HG03159 (cell line): ENCODE data around the gene GUCY2C.
"Not testable (repeated sequence)": the region's sequence is repeated elsewhere in the genome, so short reads cannot be mapped to it uniquely, and the experiment has no call there.

ENCODE experiments used
- ATAC-seq: cut with Tn5 transposase; IDR thresholded peaks from one replicate; pipeline ENCODE4 v1.9.1; 2021; ENCODE audit warnings: mild to moderate bottlenecking, moderate library complexity; ENCODE audit not compliant: unreplicated experiment

The GUCY2C gene

GRCh38 chr12:14689144-14689543, 7.3 kb downstream of the GUCY2C start:
- ATAC-seq, result no peak

DNA sequence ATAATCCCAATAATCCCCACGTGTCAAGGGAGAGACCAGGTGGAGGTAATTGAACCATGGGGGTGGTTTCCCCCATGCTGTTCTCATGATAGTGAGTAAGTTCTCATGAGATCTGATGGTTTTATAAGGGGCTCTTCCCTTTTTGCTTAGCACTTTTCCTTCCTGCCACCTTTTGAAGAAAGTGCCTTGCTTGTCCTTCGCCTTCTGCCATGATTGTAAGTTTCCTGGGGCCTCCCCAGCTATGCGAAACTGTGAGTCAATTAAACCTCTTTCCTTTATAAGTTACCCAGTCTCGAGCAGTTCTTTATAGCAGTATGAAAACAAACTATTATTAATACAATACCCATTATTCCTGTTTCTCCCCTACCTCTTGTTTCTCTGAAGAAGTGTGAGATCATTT, 14.2 kb downstream of the GUCY2C start:
- not testable (repeated sequence) for ATAC-seq

DNA sequence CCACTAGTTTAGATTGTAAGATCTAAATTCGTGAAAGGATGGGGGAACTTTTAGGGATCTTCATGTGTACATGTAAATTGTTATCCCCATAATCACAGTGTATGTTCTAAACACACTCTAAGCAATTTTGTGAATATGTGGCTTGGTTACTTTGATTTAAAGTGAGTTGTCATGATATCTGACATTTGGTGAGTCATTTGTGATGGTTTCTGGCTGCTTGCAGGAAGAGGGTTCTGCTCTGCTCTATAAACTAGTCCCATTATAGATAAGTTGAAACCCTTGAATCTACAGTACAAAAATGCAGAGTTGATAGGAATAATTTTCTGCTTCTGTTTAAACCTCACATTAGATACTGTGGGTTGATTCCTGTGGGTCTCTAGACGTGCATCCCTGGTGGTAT, 14.8 kb downstream of the GUCY2C start:
- ATAC-seq, result no peak

- no peak for ATAC-seq
These were observed 15.2 kb downstream of the GUCY2C start for GRCh38 chr12:14681190-14681589.

DNA sequence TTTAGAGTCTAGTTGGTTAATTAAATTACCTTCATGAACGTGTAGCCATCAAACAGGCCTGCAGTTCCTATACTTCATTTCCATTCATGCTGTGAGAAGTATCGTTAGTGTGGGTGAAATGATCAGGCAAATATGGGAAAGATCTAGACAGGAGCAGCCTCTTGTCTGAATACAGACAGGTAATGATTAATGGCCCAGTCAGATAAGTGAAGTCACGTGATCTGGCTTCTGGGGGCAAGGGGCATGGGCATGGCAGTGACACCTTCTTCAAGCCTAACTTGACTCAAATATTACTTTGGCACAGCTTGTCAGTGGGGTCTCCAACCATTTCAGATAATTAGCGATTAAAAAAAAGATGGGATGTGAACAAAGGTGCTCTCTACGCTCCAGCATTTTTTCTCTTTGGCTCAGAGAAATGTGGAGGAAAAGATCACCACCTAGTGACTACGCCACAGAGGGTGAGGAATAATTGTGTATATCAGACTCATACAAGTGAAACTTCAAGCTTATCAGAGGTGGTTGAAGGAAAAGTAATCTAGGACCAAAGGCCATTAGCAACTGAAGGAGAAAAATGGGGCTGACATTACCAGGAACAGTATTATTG, 17.8 kb downstream of the GUCY2C start:
- no peak for ATAC-seq

GRCh38 chr12:14668591-14668990, 27.8 kb downstream of the GUCY2C start:
- ATAC-seq, result no peak

GRCh38 chr12:14665354-14666348, 30.7 kb downstream of the GUCY2C start:
- no peak for ATAC-seq

DNA sequence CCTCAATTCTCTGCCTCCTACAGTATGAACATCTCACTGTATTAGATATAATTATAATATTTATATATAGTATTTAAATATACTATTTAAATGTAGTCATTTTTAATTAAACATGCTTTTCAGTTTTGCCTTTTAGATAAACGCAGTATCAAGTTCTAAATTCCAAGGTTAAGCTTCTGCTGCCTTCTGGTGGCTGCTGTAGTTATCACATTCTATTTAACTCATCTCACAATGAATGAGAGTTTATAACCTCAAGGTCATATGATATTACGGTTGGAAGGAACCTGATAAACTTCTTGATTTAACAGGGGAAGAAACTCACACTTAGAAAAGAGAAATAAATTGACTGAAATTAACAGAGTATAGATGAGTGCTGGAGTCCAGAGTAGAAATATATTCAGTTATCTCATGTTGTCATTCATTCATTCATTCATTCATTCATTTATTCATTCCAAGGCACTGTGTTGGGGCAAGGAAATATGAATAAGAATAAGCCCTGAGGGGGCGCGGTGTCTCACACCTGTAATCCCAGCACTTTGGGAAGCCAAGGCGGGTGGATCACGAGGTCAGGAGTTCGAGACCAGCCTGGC, 31.9 kb downstream of the GUCY2C start:
- ATAC-seq, result no peak

- no peak for ATAC-seq
These were observed 33.4 kb downstream of the GUCY2C start for GRCh38 chr12:14663002-14663401.

DNA sequence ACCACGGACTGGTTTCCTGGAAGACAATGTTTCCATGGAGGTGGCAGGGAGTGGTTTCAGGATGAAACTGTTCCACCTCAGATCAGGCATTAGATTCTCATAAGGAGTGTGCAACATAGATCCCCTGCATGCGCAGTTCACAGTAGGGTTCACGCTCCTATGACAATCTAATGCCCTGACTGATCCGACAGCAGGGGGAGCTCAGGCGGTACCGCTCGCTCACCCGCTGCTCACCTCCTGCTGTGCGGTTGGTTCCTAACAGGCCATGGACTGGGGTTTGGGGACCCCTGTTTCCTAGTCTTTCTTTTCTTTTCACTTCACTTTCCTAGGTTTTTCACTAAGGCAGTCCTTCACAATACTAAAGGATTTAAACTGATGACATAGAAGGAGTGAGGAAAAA, 39.6 kb downstream of the GUCY2C start:
- ATAC-seq, result no peak

GRCh38 chr12:14655284-14655683, 41.1 kb downstream of the GUCY2C start:
- ATAC-seq, result no peak

DNA sequence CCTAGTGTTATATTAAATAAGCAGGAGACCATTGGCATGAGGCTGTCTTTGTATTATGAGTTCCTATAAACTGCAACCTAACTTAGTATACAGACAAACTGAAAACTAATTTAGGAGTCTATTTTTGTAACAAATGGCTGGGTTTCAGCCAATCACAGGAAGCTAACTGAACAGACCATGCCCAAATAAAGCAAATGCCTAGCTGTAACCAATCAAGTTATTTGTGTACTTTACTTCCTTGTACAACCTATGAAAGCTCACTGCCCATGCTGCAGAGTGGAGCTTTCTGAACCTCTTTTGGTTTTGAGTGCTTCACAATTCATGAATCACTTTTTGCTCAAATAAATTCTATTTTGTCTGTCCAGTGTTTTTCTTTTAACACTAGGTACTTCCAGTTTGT, 41.6 kb downstream of the GUCY2C start:
- no peak for ATAC-seq

GRCh38 chr12:14654416-14654815, 42.0 kb downstream of the GUCY2C start:
- no peak for ATAC-seq

DNA sequence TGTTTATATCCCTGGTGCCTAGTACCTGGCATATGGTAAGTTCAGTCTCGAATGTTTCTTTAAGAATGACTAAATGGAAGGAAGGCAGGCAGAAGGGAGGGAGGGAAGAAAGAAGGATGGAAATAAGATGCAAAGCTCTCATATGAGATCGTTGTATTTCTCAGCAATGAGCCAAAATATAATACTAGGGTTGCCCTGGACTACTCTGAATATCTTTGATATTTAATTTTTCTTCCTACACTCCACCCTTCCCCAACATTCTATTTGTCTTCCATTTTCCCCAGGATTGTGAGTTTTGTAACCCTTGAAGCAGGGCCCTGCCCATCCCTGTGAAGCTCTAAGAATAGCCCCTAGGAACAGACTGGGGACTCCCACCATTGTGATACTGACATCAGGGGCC, 43.9 kb downstream of the GUCY2C start:
- ATAC-seq, result no peak

- ATAC-seq, result no peak
These were observed 45.0 kb downstream of the GUCY2C start for GRCh38 chr12:14651371-14651770.

DNA sequence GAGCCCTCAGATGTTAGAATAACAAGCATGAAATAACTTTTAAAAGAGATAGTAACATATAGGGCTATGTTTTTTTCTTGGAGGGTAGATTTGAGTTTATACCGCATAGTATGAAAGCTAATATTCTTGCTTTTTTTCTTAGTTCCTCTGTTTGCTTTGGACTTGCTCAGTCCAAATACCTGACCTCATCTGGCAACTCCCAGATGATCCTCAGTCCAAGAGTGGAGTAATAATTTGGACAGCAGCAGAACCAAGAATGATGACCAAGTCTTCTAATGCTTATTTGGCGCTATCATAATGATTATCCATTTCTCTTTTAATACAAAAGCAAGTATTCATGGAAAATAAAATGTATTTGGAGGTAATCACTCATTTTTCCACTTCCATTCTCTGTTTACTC, 45.6 kb downstream of the GUCY2C start:
- no peak for ATAC-seq

- no peak for ATAC-seq
These were observed 49.2 kb downstream of the GUCY2C start for GRCh38 chr12:14647028-14647750.

DNA sequence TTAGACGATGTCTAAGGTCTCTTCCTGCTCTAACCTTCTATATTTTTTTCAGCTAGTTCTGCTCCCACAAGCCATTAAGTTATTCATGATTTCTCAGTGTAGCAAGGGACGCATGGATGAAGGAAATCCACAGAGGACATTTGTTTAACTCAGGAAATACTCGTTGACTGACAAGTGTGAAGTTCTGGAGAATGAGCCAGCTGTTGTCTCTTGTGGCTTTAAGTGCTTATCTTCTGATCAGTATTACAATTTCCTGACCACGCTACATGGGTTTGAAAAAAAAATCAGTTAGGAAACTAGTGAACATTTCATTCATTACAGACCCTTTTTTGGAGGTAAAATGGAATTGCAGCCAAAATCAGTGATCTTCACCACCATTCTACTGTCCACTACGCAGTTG, 53.1 kb downstream of the GUCY2C start:
- no peak for ATAC-seq

DNA sequence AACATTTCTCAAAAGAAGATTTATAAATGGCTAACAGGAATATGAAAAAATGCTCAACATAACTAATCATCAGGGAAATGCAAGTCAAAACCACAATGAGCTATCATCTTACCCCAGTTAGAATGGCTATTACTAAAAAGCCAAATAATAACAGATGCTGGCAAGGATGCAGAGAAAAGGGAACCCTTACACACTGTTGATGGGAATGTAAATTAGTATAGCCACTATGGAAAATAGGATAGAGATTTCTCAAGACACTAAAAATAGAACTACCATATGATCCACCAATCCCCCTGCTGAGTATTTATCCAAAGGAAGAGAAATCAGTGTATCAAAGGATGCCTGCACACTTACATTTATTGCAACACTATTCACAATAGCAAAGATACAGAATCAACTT, 58.3 kb downstream of the GUCY2C start:
- no peak for ATAC-seq

DNA sequence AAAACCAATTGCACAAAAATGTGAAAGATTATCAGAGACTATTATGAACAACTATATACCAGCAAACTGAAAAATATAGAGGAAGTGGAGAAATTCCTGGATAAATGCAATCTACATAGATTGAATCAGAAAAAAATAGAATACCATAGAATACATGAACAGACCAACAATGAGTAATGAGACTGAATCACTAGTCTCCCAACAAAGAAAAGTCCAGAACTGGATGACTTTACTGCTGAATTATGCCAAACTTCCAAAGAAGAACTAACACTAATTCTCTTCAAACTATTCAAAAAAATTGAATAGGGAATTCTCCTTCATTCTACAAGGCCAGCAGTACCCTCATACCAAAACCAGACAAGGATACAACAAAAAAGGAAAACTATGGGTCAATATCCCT, 60.6 kb downstream of the GUCY2C start:
- no peak for ATAC-seq

DNA sequence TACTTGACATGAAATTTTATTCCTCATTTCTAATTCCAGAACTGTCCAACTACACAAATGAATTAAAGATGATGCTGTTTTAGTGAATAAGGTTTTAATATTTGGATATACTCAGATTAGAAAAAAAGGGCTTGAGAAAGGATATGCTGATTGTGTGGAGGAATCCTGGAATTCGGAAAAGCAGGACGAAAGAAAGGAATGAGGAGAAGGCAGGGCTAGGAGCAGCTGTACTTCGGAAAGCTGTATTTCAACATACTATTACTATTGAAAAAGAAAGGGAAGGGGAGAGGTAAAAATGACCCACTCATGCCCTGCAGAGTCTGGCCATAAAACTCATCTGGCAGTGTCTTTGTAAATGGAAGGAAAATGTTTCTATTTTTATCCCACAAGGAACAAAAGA, 65.6 kb downstream of the GUCY2C start:
- ATAC-seq, result no peak
